CD4-positive, alpha-beta T cell treated with Interleukin-12 subunit alpha and Interleukin-12 subunit beta, for 1 hour (primary cell): ENCODE results near the gene SHOC2.

Source experiments
- DNase-seq: peaks from one replicate; pipeline ENCODE4 v3.0.0-alpha.2; 2020

The SHOC2 gene

GRCh38 chr10:110947061-110947595 is 27.7 kb downstream of the SHOC2 start:
- DNase-seq, result no peak

GRCh38 chr10:110951381-110951780 is 32.0 kb downstream of the SHOC2 start:
- no peak for DNase-seq

DNA sequence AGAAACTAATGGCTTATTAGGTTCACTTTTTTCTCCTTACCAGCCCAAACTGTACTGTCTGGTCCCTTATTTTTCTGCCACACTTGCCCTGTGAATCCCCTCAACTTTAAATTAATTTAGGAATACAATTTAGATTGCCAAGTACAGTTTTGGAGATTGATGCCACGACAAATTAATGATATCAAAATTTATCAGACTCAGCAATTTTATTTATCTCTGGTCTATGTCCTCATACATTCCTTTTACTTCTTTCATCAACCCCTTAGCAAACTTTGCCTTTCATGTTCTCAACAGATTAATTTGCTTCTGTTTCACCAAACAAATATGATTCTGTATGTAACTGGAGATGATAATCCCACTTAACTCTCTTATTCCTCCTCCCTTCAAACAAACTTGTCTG is 38.2 kb downstream of the SHOC2 start:
- DNase-seq, result no peak

GRCh38 chr10:110959379-110960332 is 40.3 kb downstream of the SHOC2 start:
- no peak for DNase-seq

DNA sequence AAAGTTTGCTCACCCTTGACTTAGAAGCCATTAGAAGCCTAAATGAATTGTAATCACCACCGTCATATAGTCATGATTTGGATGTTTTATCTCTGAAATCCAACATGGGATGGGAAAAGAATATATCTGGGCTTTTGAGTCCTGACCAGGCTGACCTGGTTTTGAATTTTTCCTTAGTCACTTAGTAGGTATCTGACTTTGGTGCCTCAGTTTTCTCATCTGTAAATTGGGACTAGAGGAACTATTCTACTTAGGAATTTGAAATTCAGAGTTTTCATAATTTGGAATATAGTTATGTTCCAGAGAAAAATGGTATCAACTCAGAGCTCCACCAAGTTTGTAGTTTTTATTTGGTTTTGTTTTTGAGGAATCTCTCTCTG is 40.9 kb downstream of the SHOC2 start:
- no peak for DNase-seq

DNA sequence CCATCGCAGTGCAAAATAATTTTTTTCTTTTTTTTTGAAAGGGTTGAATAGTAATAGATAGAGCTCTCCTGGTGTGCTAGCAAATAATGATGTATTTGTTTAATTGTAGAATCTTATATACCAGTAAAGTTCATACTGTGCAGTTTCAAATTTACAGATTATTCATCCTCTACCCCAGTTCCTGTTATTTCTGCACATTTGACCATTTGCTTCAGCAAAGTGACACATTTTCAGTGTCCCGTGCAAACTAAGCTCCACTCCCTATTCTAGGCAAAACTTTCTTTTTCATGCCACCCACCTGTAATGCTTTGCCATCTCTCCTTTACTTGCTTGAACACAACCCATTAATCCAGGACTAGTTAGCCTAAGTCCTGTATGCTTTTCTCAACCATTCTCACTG is 43.0 kb downstream of the SHOC2 start:
- DNase-seq, result no peak

GRCh38 chr10:110963162-110963561 is 43.8 kb downstream of the SHOC2 start:
- DNase-seq, result no peak

- no peak for DNase-seq
These were observed 45.3 kb downstream of the SHOC2 start for GRCh38 chr10:110964681-110965080.

GRCh38 chr10:110965216-110965615 is 45.8 kb downstream of the SHOC2 start:
- no peak for DNase-seq

DNA sequence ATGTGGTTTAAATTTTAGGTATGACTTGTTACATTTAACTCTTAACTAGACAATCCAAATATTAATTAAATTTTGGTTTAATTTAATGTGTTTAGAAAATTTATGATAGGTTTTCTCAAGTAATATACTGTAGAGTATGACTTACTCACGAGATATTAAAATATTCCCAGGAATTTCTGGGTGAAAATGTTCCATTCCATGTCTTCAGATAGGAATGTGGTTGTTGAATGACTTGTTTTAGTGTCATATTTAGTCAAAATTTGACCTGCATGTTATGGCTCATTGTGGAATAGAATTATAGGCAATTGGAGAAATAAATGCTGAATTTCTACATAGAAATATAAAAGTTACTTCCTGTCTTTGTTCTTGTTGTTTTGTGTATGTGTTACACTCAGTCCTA is 46.7 kb downstream of the SHOC2 start:
- no peak for DNase-seq

DNA sequence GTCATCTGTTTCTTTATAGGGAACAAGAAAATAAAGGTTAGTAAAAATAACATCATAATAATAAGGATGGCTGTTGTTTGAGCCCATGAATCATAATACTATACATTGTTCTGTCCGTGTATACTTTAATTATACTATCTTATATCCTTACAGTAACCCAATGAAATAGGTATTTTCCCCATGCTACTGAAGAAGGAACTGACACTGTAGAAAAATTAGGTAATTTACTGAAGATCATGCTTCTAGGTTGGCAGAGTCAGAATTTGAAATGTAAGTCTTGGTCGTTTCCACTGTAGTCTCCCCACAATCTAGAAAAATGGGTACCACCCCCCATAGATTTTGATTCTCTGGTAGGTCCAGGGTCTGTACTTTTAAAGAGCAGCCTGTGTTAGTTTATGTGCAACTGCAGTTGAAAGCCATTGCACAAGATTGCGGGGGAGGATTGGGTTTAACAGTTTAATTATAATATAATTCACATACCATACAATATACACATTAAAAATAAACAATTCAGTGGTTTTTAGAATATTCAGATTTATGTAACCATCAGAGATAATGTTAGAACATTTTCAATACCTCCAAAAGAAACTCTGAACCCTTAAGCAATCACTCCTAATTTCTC is 47.7 kb downstream of the SHOC2 start:
- DNase-seq, result no peak

DNA sequence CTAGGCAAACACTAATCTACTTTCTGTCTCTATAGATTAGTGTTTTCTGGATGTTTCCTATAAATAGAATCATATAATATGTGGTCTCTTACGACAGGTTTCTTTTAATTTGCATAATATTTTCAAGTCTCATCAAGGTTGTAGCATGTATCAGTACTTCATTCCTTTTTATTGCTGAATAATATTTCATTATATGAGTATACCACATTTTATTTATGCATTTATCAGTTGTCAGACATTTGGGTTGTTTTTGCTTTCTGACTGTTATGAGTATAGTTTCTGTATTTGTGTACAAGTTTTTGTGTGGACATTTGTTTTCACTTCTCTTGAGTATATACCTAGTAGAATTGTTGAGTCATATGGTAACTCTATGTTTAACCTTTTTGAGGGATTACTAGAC is 48.2 kb downstream of the SHOC2 start:
- no peak for DNase-seq

DNA sequence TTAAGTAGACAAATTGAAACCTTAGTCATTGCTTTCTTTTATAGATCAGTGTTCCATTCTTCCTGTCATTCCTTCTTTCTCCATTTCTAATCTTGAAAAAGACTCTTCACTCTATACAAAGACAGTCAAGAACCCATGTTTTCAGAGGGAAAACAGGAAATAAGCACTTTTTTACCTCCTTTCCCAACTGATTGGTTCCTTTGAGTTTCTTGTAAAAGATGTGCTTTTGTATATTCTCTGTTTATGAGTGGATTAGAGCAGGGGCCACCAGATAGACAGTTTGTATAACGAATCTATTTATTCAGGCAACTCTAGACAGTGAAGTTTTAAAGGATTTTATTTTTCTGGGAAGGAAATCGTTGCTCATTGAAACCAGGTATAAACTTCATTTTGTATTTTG is 49.8 kb downstream of the SHOC2 start:
- DNase-seq, result no peak

DNA sequence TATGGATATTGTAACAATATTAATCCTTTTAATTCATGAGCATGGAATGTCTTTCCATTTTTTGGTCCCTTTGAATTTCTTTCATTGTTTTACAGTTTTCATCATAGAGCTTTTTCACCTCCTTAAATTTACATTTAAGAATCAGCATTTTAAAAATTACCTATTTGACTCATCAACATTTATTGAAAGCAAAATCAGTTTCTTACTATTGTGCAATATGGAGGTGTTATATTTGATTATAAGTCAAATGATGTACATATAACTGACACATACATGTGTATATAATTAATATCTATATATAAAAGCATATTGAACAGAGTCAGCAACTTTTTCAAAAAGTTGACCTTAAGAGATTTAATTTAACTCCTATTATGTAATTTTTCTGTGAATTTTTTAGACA is 52.2 kb downstream of the SHOC2 start:
- DNase-seq, result no peak

DNA sequence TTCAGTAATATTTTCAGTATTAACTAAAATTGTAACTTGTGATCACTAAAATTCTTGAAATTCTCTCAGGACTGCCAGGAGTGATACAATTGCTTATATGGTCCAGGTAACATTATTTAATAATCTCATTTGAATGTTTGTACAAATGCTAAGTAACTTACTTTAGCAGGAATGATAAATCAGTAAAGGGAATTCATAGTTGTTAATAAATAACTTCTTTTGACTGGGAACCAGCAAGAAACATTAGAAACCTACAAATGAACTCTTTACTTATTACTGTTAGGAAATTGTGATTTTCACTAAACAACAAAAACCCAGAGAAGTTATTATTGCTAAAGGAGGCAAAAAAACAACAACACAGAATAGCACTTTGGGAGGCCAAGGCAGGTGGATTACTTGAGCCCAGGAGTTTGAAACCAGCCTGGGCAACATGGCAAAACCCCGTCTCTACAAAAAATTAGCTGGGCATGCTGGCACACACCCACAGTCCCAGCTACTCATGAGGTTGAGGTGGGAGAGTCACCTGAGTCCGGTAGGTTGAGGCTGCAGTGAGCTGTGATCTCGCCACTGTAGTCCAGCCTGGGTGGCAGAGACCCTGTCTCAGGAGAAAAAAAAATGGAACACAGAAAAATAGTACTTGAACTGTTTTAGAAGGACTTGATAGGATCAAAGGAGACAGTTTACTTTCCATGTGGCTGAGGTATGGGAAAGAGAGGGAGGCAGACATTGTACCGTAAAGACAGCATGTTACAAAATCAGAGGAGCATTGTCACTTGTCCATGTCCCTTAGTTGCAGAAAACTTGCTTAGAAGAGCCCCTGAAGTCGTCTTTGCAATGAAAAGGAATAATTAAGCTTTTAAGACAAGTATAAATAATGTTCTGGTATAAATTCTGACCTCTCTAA is 53.1 kb downstream of the SHOC2 start:
- DNase-seq, result no peak

- DNase-seq, result no peak
These were observed 54.0 kb downstream of the SHOC2 start for GRCh38 chr10:110973400-110973799.

GRCh38 chr10:110976577-110976976 is 57.2 kb downstream of the SHOC2 start:
- DNase-seq, result no peak

GRCh38 chr10:110977662-110978061 is 58.3 kb downstream of the SHOC2 start:
- no peak for DNase-seq

GRCh38 chr10:110978204-110978603 is 58.8 kb downstream of the SHOC2 start:
- no peak for DNase-seq

- DNase-seq, result no peak
These were observed 60.2 kb downstream of the SHOC2 start for GRCh38 chr10:110979611-110980010.

DNA sequence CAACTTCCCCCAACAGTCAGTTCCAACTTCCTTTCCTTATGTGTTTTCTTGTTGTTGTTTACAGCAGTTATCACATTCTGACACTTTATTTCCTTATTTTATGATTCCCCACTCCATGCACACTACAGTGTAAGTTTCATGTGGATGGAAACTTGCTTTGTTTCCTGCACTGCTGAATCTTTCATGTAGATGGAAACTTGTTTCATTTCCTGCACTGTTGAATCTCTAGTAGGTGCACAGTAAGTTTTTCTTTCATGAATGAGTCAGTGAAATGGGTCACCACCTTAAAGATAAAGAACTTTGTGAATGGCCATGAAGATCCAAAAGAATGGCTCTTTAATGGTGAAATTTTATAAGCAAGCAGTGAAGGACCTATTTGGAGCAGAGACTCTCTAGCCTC is 61.4 kb downstream of the SHOC2 start:
- DNase-seq, result no peak

GRCh38 chr10:110983466-110983865 is 64.1 kb downstream of the SHOC2 start:
- no peak for DNase-seq
